NCI-H128 (cell line): Measurements from ENCODE around the gene DIAPH2.

Experiments
- DNase-seq: peaks from one replicate; lab custom pipeline; 2025; ENCODE audit not compliant: unreplicated experiment; lab: John Stamatoyannopoulos, UW

DIAPH2 gene

DNA sequence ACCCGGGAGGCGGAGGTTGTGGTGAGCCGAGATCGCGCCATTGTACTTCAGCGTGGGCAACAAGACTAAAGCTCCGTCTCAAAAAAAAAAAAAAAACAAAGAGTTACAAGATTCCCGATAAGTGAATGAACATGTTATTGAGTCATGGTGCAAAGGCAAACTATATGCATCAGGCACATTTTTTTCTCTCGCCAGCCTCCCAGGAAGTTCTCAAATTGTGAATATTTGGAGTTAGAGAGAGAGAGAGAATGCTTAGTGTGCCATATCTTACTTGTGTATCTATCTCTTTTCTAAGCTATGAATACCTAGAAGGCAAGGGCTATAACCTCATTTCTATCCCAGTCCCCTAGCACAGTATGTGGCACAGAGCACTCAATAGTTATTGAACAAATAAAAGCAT lies 599.9 kb downstream of the DIAPH2 start:
- DNase-seq: no peak

DNA sequence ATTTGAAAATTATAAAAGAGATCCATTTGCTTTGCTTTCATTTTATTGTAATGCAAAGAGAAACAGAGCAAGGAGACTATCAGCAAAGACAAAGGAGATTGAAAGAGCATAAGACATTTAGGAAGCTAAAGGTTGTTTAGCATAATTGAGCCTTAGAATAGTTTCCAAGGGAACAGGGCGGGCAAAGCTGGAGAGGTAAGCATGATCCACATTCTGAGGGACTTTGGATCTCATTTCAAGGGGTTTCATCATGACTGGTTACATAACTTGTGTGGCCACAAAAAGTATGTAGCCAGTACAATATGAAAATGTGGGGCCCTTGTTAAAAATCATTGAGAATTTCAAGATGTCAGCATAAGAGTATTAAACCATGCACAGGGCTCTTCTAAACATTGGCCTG lies 605.6 kb downstream of the DIAPH2 start:
- DNase-seq: no peak

DNA sequence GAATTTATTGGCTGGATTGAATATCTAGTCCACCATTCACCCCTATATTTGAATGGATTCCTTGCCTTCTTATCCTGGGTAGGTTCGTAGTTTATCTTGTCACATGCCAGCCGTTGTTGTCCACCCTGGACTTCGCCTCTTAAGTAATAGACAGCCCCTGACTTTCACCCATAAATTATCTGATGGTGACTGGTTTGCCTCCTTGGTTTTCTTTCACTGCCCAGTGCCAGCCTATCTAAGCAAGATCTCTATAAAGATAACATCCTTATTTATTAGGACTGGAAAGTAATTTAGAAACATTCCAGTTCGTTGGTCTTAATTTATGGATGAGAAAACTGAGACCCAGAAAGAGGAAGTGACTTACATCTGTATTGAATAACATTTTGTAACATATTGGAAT lies 609.4 kb downstream of the DIAPH2 start:
- no peak for DNase-seq

DNA sequence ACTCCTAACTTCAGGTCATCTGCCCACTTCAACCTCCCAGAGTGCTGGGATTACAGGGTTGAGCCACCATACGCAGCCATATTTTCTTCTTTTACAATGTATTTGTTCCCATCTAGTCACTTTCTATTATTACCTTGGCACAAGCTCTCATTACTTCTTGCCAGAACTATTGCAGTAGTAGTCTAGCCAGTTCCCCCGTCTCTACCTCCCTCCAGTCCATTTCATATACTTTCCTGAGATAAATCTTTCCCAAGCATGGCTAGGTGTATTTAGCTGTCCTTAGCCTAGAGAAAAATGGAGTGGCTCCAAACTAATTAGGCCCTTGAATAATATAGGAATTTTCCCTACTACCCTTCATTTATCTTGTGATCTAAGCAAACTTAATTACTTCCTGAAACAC lies 611.3 kb downstream of the DIAPH2 start:
- no peak for DNase-seq

DNA sequence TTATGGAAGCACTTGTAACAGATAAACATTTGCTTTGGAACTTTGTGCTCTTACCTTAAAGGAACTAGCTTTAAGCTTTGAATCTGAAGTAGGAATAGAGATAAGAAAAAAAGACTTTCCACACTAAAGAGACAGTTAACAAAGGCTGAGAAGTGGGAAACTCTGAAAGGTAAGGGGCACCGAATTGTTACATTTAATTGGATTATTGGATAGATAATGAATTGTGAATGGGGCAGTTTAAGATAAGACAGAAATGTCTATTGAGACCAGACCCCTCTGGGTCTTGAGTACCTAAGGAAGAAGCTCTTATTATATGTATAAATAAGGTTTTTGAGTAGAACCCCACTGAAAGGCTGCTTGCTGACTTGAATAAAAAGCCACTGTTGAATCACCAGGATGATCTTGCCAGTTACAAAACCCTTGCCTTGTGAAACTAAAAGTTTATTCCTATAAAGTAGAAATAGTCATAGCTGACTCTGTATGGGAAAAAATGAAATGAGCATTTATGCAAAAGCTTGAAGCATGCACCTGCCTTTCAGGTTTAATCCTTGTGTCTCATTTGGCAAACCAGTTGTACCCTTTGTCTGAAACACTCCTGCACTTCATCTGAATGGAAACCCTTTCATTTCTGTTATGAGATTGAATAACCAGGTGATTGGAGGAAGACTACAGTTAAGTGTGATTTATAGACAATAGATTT lies 622.3 kb downstream of the DIAPH2 start:
- DNase-seq: no peak

DNA sequence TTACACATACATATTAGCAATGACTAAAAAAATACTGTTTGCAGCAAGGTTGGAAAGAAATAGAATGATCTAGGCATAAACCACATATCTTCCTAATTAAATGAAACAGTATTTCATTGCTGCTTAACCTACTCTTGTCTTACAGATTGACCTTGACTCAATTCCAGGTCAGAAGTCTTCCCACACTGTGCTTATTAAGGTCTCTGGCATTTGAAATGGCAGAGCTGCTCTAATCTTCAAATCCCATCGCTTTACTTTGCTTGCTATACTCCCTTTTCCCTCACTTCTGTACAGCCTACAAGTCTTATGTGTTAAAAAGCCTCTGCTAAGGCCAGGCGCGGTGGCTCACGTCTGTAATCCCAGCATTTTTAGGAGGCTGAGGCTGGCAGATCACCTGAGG lies 623.5 kb downstream of the DIAPH2 start:
- no peak for DNase-seq

DNA sequence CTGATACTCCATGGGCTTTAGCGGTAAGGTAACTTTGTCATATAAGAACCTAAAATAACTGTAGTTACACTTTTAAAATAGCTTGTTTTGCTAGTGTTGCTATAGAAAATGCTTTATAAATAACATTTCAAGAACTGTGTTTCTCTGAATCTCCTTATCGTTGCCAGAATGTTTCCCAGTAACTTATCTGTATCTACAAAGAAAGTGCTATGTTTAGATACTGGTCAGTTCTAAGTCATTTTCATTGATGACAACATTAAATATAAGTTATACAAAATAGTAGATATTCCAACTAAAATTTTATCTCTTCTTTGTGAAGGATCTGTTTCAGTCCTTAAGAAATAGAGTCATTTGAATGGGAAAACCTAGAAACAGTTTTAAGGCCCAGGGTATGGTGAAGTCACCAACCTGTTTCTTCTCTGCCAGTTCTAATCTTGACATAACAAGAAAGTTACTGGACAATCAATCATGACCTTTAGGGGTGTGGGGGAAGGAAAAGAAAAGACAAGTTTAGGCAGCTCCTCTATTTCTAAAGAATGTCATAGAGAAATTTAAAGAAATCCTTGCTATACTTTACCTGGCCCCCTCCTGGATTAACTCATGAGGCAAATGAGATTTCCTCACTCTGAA lies 625.0 kb downstream of the DIAPH2 start:
- no peak for DNase-seq

DNA sequence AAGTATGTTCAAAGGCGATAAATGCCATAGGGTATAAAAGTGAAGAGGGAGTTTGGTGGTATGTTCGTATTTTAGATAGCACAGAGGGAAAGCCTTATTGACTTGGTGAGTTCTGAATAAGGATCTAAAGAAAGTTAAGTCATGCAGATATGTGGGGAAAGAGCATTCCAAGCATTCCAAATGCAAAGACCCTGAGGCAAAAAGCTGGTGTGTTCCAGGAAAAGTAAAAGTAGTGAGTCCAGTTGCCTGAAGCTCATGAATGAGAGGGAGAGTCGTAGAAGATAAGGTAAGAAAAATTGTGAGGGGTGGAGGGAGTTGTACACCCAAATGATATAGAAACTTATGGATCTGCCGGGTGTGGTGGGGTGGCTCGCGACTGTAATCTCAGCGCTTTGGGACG lies 625.7 kb downstream of the DIAPH2 start:
- DNase-seq: no peak

DNA sequence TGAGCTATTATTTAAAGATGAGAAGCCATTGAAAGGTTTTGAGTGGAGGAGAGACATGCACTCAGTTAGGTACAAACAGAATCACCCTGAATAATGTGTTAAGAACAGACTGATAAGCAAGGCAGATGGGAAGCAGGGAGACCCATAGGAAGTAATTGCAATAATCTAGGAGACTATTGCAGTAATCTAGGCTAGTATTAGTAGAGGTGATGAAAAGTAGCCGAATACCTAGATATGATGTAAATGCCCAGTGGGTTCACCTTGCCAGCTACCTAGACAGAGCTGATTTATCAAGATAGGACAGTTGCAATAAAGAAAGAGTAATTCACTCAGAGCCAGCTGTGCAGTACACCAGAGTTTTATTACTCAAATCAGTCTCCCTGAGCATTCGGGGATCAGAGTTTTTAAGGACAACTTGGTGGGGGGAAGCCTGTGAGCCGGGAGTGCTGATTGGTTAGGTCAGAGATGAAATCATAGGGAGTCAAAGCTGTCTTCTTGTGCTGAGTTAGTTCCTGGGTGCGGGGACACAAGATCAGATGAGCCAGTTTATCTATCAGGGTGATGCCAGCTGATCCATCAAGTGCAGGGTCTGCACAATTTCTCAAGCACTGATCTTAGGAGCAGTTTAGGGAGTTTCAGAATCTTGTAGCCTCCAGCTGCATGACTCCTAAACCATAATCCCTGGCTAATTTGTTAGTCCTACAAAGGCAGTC lies 626.6 kb downstream of the DIAPH2 start:
- DNase-seq: no peak

DNA sequence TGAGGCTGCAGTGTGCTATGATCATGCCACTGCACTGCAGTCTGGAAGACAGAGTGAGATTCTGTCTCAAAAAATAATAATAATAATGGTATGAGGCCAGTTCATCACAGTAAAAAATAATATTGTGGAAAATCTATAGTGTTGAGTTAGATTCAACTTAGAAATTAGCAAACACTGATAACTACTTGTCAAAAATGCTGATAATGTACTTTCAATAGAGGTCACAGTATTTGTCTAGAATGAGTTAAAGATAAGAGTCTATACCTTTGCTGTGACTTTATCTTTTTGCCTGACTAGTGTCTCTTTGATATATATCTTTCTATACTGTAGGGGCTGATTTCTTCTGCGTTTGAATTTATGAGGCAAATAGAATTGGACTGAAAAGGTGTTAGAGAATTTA lies 629.7 kb downstream of the DIAPH2 start:
- no peak for DNase-seq

DNA sequence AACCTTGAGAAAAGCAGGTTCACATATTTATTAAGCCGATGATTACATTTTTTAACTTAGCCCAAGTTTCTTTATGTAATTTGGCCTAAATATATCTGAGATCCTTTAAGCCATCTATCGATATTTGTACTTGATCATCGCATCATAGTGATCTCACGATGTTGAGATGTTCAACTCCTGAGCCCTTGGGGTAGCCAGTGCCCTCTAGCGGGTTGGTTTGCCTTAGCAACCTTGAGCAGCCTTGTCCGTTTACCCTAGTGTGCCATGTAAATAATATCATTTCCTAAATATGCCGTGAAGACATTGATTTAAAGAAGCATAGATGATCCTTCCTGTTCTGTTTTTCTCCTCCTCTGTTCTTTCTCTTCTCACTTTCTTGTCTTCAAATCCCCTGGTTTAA lies 631.3 kb downstream of the DIAPH2 start:
- no peak for DNase-seq

DNA sequence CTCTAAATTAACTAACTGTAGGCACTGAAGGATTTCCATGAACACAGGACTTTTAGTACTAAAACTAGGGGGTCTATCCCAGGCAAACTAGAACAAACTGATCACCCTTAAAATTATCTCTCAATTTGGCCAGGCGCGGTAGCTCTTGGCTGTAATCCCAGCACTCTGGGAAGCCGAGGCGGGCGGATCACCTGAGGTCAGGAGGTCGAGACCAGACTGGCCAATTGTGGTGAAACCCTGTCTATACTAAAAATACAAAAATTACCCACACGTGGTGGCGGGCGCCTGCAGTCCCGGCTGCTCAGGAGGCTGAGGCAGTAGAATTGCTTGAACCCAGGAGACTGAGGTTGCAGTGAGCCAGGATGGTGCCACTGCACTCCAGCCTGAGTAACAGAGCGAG lies 635.7 kb downstream of the DIAPH2 start:
- DNase-seq: no peak

DNA sequence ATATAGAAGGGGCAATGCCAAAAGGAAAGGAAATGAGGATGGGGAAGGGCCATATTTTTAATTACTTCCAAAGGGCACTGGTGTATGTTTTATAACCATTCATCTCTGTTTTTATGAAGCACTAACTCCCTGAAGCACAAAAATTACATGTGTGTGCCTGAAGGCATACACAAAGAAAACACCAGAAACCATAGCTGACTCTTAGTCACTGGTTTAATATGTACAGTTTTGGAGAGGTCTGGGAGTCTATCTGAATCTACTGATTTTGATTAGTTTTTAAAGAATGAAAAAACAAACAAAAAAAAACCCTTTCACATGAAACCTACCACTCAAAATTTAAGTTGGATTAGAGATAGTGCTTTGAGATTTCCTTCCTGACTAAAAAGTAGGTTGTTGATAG lies 637.8 kb downstream of the DIAPH2 start:
- no peak for DNase-seq

DNA sequence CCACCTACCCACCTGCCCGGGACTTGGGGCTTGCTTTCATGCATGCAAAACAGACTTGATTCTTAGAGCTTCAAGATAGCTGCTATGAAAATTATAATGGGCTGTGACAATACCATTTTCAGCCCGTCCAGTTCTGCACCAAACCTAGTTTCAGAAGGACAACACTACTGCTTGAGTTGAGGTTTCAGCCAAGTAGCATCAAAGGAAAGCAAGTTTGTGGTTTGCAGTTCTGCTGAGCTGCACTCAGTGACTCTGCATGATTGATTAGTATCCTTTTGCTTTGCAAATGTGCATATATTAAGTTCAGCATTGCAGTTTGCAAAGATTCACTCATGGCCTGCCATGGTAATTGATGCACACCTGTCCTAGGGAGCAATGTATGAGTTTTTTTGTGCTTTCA lies 641.8 kb downstream of the DIAPH2 start:
- no peak for DNase-seq

DNA sequence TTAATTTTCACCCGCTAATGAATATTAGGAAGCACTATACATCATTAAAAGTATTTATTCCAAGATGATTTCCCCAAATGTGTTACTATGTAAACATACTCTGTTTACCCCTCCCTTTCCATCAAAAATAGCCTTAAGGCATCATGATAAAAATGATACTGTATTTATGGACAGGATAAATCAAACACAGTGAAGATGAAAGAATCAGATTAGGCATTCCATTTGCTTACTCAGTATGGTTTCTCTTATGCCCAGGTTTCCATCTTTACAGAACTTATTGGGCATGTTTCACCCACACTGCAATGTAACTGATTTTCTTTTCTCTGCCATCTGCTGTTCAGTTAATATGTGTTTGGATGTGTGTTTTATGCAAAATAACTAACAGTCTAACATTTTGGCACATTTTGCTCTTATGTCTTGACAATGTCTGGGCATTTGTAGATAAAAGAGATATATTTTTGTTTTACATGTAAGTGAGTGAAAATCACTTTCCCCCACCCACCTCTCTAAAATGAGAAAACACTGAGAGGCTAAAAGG lies 644.3 kb downstream of the DIAPH2 start:
- DNase-seq: no peak

DNA sequence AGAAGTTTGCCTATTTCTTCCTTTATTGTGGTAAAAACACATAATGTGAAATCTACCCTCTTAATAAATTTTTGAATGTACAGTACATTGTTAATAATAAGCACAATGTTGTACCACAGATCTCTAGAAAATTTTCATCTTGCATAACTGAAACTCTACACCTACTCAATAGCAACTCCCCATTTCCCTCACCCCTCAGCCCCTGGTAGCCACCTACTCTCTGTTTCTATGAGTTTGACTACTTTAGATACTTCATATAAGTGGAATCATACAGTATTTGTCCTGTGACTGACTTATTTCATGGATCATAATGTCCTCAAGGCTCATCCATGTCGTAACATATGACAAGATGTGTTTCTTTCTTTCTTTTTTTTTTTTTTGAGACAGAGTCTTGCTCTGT lies 645.5 kb downstream of the DIAPH2 start:
- DNase-seq: no peak

DNA sequence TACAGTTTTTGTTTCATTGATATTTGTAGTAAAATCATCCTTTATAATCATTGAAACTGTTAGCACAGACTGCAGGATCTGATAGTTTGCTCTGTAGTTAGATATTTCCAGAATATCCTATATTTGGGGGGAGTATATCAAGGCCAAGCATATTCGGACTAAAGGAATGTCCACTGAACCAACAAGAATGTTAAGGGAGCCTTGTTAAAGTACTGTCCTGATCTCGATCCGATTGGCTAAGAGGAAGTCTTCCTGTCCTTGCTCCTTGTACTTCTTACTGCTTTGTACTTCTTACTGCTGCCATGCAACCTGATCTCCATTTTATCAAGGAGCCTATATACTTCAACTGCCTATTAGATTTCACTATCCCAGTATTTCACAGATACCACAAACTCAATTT lies 648.3 kb downstream of the DIAPH2 start:
- no peak for DNase-seq

DNA sequence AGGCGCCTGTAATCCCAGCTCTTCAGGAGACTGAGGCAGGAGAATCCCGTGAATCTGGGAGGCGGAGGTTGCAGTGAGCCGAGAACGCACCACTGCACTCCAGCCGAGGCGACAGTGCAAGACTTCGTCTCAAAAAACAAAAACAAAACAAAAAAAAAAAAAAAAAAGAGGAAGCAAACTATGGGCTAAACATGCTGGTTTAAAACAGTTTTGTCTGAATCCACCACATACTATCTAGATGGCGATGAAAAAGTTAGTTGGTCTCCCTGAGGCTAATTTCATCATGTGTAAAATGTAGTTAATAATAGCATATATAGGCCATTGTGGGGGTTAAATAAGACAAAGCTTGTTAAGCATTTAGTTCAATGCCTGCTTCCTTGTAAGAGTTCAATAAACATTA lies 650.2 kb downstream of the DIAPH2 start:
- no peak for DNase-seq

DNA sequence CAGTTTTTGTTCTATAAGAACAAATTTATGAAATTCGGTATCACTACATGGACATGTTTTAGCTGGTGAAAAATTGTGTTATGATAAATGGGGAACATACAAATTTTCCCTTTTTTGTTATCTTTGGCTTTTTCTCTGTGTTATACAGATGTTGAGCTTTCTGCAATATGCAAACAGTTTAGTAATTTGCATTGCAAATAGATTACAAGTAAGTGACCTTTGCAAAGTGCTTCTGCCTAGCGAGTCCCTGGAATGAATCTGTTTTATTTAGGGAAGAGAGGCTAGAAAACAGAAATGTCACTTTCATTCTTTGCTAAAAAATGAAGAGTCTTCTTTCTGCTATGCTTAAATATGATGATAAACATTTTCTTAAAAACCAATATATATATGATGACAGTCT lies 660.1 kb downstream of the DIAPH2 start:
- DNase-seq: no peak

DNA sequence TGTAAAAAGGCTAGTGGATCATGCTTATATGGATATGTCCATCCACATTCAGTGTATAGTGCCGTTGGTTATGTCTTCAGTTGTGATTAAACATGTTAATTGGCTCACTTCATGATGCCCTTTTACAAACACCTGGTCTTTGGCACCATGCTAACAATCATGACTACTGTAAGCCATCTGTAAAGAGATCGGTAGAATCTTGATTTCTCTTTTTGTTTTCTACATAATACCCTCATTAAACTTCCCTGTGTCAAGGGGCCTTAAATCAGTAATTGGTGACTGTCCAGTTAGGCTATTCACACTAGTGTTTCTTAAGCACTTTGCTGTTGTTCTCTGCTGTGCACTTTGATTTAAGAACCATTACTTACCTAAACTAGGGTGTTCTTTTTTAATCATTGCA lies 674.3 kb downstream of the DIAPH2 start:
- DNase-seq: no peak

DNA sequence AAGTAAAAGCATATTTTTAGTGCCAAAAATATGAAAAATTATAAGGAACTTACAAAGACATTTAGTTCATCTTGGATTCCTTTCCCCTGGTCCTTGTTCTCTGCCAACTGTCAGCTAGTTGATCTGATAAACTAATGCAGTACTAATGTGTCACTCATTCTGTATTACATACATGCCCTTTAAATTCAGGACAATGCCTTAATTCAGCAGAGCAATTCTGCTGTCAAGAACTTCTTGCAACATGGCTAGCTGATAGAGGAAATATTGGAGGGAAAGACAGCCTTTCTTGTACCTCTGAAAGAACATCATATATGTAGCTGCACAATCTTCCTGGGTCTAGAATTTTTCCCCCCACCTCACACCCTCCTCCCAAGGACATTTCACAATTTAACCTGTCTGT lies 679.2 kb downstream of the DIAPH2 start:
- DNase-seq: no peak

DNA sequence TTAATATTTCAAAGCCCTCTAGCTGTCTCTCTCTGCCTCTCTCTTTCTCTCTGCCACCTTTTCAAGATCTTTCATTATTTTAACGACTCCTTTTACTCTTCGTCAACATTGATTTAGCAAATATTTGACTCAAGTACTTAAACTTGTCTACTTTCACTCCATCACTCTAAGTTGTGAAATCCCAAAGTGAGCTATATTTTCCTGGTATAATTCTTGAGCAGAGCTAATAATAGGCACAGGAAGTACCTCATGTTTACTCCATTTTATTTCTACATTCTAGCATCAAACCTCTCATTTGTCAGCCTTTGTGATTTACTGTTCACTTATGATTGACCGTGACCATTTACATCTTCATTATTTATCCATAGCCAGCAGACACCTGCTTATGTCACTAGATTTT lies 681.6 kb downstream of the DIAPH2 start:
- no peak for DNase-seq
